ENCODE data around the gene PITPNM1.

DNA sequence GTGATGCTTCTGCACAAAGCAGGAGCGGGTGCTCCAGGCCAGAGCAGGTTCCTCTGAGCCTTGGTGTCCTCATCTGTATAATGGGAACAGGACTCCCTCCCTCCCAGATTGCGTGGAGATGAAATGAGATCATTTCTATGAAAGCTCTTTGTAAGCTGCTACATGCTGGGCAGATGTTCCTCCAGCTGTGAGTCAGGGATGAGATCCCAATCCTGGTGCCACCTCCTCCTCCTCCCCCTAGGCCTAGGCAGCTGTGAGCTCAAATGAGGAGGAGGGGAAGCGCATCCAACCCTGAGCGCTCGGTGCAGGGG is 25.1 kb upstream of the PITPNM1 start:
- TF ChIP-seq CTCF (IDR thresholded peaks at IDR 0.05), result no peak
- TF ChIP-seq EP300 (IDR thresholded peaks at IDR 0.05), result no peak
- TF ChIP-seq POLR2A (IDR thresholded peaks at IDR 0.05), result no peak
